HepG2 (cell line): Measurements from ENCODE around the gene TIMM8B. TPM values are rescaled to one million over a fixed set of nuclear protein-coding genes. Genes with fewer than 3 reads are reported as not detected.

Source experiments
- ARNTL ChIP-seq: sonication (generic); formaldehyde crosslinking; IDR thresholded peaks from 2 replicates; pipeline ENCODE4 v1.4.0; 2020; ENCODE audit warnings: mild to moderate bottlenecking, missing genetic modification reagents
- DPF2 ChIP-seq: sonication (generic); formaldehyde crosslinking; IDR thresholded peaks from 2 replicates; pipeline ENCODE4 v1.4.0; 2020; ENCODE audit warnings: mild to moderate bottlenecking, low read depth, missing genetic modification reagents, borderline replicate concordance
- HMGXB3 ChIP-seq: sonication (generic); formaldehyde crosslinking; IDR thresholded peaks from 2 replicates; pipeline ENCODE4 v1.4.0; 2020; ENCODE audit warnings: missing genetic modification reagents, borderline replicate concordance
- KDM1A ChIP-seq: IDR thresholded peaks from 2 replicates; pipeline ENCODE4 v1.6.1; 2016; ENCODE audit warnings: missing compliant biosample characterization
- MTA3 ChIP-seq: sonication (generic); formaldehyde crosslinking; IDR thresholded peaks from 2 replicates; pipeline ENCODE4 v1.4.0; 2020; ENCODE audit warnings: missing genetic modification reagents
- NFIB ChIP-seq: sonication (generic); formaldehyde crosslinking; IDR thresholded peaks from 2 replicates; pipeline ENCODE4 v1.9.0; 2021; ENCODE audit warnings: missing genetic modification reagents, mild to moderate bottlenecking, borderline replicate concordance
- SNAPC5 ChIP-seq: sonication (generic); formaldehyde crosslinking; IDR thresholded peaks from 2 replicates; pipeline ENCODE4 v1.8.1; 2023; ENCODE audit warnings: mild to moderate bottlenecking, missing genetic modification reagents, borderline replicate concordance
- ZBTB20 ChIP-seq: sonication (generic); formaldehyde crosslinking; IDR thresholded peaks from 2 replicates; pipeline ENCODE4 v1.8.1; 2023; ENCODE audit warnings: missing genetic modification reagents, low read depth, mild to moderate bottlenecking, borderline replicate concordance
- ZNF382 ChIP-seq: sonication (generic); formaldehyde crosslinking; IDR thresholded peaks from 2 replicates; pipeline ENCODE4 v1.5.0; 2020; ENCODE audit warnings: missing genetic modification reagents, mild to moderate bottlenecking, borderline replicate concordance
- ZNF510 ChIP-seq: sonication (generic); formaldehyde crosslinking; IDR thresholded peaks from 2 replicates; pipeline ENCODE4 v1.4.0; 2020; ENCODE audit warnings: low read depth, mild to moderate bottlenecking, missing genetic modification reagents
- ZNF543 ChIP-seq: sonication (generic); formaldehyde crosslinking; IDR thresholded peaks from 2 replicates; pipeline ENCODE4 v1.4.0; 2020; ENCODE audit warnings: mild to moderate bottlenecking, missing genetic modification reagents
- ZNF616 ChIP-seq: sonication (generic); formaldehyde crosslinking; IDR thresholded peaks from 2 replicates; pipeline ENCODE4 v1.5.0; 2020; ENCODE audit warnings: low read depth, mild to moderate bottlenecking, missing genetic modification reagents
- polyA plus RNA-seq, 8 experiments: library from polyadenylated mRNA; depleted of rRNA in 3 of 8; stranded (reverse) in 7 of 8; unstranded in 1 of 8; fragments of >200 nt; fragmentation: Illumina TruSeq in 4 of 8; extraction: Trizol in 4 of 8; gene quantifications; 2 replicates each; pipeline versions ENCODE4 v1.2.1 to v1.2.3, GENCODE V29; 2011 to 2016; ENCODE audit warnings: low read depth in 4 of 8, missing spikeins in 1 of 8, mixed read lengths in 1 of 8; ENCODE audit not compliant: insufficient read depth in 1 of 8
- total RNA-seq, 5 experiments: library from RNA; depleted of rRNA; stranded (reverse); fragments of >200 nt; fragmentation: Illumina TruSeq; extraction: Trizol; gene quantifications; 2 replicates each; pipeline ENCODE4 v1.2.3, GENCODE V29; 2016; ENCODE audit warnings: low read depth in 1 of 5
- TF ChIP-seq, protein P1 (sequence below): fragments of 450-650 bp; IDR thresholded peaks from 2 replicates; pipeline ENCODE4 v1.6.1; 2017; ENCODE audit warnings: mild to moderate bottlenecking
- TF ChIP-seq, protein P2 (sequence below): sonication (generic); formaldehyde crosslinking; conservative IDR thresholded peaks from 2 replicates; pipeline ENCODE4 v1.8.0; 2022; ENCODE audit warnings: mild to moderate bottlenecking, moderate library complexity, missing genetic modification reagents
- TF ChIP-seq, protein P3 (sequence below), 2 experiments: fragments of 450-650 bp in 1 of 2; sonication (generic) in 1 of 2; formaldehyde crosslinking; IDR thresholded peaks; 2 replicates each; pipeline versions ENCODE4 v1.5.0 to v1.8.0; 2020 to 2022; ENCODE audit warnings: mild to moderate bottlenecking in 1 of 2, missing genetic modification reagents in 1 of 2
- TF ChIP-seq, protein P4 (sequence below): sonication (generic); formaldehyde crosslinking; IDR thresholded peaks from 2 replicates; pipeline ENCODE4 v1.5.0; 2020; ENCODE audit warnings: missing genetic modification reagents, mild to moderate bottlenecking, borderline replicate concordance

TIMM8B gene
- total and polyA plus RNA-seq, 2 of the 13 experiments (the other 11 are each of a cell fraction or from before 2014, with no cell fraction given) = 84.5 to 98.3 TPM

DNA sequence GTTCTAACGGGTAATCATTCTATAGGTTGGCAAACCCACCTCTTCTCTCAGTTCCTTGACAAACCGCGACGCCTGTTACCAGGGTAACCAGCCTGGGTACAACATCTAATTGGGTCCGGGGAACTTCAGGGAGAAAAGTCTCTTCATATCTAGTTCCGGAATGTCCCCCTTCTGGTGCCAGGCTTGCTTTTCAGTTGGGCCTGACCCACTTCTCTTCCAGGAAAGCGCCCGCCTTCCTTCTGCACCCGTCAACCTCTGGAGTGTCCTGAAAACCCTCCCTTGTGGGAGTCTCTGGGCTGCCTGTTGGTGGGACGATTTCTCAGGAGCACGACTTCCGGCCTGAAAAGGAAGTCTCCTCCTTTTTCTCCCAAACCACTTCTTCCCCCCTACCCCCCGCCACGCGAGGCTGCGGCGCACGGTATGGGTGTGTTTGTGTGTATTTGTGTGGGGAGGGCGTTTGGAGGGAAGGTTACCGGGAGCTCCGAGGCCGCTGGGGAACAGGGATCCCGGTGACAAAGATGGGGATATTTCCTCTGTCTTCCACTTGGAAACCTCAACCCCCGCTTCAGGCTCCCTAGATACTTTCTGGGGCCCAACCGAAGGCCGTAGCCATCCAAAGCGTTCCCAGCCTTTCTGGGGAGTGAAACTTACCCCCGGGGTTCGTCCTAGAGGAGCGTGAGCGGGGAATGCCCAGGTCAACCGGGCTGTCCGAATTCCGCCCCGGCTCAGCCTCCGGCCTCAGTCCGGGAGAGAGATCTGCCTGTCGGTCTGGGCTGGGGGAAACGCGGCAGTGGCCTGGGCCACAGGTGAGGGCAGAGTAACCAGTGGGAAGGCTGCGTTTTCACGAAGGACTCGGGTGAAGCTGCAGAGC is 12.4 kb downstream of the TIMM8B start, which contains the start of the genes NKAPD1 and PIH1D2 (continued):
- TF ChIP-seq, protein P1, sequence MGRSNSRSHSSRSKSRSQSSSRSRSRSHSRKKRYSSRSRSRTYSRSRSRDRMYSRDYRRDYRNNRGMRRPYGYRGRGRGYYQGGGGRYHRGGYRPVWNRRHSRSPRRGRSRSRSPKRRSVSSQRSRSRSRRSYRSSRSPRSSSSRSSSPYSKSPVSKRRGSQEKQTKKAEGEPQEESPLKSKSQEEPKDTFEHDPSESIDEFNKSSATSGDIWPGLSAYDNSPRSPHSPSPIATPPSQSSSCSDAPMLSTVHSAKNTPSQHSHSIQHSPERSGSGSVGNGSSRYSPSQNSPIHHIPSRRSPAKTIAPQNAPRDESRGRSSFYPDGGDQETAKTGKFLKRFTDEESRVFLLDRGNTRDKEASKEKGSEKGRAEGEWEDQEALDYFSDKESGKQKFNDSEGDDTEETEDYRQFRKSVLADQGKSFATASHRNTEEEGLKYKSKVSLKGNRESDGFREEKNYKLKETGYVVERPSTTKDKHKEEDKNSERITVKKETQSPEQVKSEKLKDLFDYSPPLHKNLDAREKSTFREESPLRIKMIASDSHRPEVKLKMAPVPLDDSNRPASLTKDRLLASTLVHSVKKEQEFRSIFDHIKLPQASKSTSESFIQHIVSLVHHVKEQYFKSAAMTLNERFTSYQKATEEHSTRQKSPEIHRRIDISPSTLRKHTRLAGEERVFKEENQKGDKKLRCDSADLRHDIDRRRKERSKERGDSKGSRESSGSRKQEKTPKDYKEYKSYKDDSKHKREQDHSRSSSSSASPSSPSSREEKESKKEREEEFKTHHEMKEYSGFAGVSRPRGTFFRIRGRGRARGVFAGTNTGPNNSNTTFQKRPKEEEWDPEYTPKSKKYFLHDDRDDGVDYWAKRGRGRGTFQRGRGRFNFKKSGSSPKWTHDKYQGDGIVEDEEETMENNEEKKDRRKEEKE = no peak
- TF ChIP-seq NFIB (CRISPR knock-in tag) (no peak), ARNTL (CRISPR knock-in tag) (no peak), ZNF616 (CRISPR knock-in tag) (no peak), DPF2 (no peak), ZNF510 (CRISPR knock-in tag) (no peak), ZBTB20 (CRISPR knock-in tag) (no peak), ZNF382 (CRISPR knock-in tag) (no peak), MTA3 (CRISPR knock-in tag) (no peak), ZNF543 (CRISPR knock-in tag) (0 out of 2 replicates have a peak, but pooled peaks have one; percentile 42), SNAPC5 (no peak), KDM1A (CRISPR knock-in tag) (no peak), HMGXB3 (CRISPR knock-in tag) (peak; percentile 54; the same call in 1 of the 2 replicates)
- TF ChIP-seq, protein P2, sequence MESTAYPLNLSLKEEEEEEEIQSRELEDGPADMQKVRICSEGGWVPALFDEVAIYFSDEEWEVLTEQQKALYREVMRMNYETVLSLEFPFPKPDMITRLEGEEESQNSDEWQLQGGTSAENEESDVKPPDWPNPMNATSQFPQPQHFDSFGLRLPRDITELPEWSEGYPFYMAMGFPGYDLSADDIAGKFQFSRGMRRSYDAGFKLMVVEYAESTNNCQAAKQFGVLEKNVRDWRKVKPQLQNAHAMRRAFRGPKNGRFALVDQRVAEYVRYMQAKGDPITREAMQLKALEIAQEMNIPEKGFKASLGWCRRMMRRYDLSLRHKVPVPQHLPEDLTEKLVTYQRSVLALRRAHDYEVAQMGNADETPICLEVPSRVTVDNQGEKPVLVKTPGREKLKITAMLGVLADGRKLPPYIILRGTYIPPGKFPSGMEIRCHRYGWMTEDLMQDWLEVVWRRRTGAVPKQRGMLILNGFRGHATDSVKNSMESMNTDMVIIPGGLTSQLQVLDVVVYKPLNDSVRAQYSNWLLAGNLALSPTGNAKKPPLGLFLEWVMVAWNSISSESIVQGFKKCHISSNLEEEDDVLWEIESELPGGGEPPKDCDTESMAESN (CRISPR knock-in tag) = 0 out of 2 replicates have a peak, but pooled peaks have one; percentile 57
- TF ChIP-seq, protein P3, sequence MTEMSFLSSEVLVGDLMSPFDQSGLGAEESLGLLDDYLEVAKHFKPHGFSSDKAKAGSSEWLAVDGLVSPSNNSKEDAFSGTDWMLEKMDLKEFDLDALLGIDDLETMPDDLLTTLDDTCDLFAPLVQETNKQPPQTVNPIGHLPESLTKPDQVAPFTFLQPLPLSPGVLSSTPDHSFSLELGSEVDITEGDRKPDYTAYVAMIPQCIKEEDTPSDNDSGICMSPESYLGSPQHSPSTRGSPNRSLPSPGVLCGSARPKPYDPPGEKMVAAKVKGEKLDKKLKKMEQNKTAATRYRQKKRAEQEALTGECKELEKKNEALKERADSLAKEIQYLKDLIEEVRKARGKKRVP (CRISPR knock-in tag; IDR thresholded peaks at IDR 0.05) = no peak
- TF ChIP-seq, protein P4, sequence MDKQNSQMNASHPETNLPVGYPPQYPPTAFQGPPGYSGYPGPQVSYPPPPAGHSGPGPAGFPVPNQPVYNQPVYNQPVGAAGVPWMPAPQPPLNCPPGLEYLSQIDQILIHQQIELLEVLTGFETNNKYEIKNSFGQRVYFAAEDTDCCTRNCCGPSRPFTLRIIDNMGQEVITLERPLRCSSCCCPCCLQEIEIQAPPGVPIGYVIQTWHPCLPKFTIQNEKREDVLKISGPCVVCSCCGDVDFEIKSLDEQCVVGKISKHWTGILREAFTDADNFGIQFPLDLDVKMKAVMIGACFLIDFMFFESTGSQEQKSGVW = no peak
